GM10847 (cell line): ENCODE results near the gene UFC1.
A peak's percentile ranks its signal among the peaks of the same experiment; 100 is the strongest.

Experiments used
- POLR2A ChIP-seq: IDR thresholded peaks from 2 replicates; pipeline ENCODE4 v1.6.1; 2011; ENCODE audit not compliant: insufficient read length; ENCODE audit errors: extremely low read depth

UFC1 gene

DNA sequence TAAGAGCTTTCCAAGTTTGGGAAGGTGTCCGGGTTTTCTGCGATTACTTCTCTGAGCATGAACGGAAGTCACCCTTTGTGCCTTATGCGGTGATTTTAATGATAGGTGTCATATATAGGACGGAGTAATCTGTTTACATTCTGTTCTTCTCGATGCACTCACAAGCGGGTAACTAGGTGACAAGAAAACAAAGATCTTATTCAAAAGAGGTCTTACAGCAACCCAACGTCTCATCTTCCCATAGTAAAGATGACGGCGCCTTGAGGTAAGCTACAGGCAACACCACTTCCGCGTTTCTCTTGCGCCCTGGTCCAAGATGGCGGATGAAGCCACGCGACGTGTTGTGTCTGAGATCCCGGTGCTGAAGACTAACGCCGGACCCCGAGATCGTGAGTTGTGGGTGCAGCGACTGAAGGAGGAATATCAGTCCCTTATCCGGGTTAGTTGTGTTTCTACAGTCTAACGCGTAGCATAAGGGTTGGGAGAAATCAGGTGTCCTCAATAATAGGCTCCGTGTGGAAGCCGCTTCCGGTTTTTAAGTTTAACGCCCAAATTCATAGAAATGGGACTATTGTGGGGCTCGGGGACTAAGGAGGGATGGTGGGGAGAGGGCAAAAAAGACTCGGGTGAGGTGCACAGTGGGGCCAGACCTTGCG lies at the start of gene UFC1:
TSS of gene UFC1 (plus strand) at position 297 of the 656 bp plus-strand sequence. CDS start at position 317, 20 bp downstream.
- peak; percentile 83 for TF ChIP-seq POLR2A

DNA sequence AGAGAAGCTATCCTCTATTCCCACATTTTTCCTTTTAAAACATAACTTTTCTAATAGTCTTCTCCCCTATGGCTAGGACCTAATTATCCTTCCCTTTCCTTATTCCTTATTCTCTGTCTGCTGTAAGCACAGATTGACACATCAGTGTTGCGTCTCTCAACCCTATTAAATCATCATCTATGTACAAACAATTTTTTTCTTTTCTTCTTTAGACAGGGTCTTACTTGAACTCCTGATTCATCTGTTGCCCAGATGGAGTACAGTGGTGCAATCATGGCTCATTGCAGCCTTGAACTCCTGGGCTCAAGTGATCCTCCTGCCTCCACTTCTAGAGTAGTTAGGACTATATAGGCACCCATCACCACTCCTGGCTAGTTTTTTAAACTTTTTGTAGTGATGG lies 47.3 kb upstream of the UFC1 start:
- no peak for TF ChIP-seq POLR2A

DNA sequence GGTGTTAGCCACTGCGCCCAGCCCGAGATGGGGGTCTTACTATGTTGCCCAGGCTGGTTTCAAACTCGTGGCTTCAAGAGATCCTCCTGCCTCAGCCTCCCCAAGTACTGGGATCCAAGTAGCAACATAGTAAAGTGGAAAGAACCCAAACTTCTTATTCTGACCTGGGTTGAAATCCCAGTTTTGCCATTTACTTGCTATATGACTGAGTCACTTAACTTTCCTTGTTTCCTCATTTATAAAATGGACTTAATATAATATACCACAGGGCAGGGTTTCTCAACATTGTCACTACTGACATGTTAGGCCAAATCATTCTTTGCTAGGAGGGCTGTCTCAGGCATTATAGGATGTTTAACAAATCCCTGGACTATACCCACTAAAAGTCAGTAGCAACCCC lies 42.7 kb upstream of the UFC1 start:
- no peak for TF ChIP-seq POLR2A

DNA sequence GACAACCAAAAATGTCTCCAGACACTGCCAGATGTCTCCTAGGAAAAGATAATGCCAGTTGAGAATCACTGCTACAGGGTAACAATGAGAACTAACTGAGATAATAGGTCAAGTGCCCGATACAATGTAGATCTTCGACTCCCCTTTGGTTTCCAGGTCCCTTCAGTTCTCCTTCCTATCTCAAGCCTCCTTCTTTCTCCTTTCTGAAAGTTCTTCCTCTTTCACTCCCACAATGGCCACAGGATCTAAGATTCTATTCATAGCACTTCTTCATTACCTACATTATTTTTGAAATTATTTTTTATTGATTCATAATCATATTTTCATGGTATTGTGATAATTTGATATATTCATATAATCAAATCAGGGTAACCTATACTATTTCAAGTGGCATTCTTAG lies 42.3 kb upstream of the UFC1 start:
- TF ChIP-seq POLR2A, result no peak

DNA sequence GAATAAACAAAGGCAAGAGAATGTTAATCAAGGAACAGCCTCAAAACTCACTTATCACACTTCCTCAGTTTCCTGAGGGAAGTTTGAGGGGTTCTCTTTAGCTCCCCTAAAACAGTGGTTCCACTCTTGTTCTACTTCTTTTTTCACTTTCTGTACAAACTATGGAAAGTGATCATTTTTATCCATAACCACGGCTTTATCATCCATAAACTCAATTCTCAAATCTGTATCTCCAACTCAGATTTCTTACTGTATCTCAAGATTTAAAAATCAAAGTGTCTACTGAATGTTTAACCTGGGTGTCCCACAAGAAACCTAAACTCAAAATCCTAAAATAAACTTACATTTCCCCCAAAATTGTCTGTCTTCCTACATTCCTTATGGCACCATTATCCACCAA lies 39.9 kb upstream of the UFC1 start:
- no peak for TF ChIP-seq POLR2A

DNA sequence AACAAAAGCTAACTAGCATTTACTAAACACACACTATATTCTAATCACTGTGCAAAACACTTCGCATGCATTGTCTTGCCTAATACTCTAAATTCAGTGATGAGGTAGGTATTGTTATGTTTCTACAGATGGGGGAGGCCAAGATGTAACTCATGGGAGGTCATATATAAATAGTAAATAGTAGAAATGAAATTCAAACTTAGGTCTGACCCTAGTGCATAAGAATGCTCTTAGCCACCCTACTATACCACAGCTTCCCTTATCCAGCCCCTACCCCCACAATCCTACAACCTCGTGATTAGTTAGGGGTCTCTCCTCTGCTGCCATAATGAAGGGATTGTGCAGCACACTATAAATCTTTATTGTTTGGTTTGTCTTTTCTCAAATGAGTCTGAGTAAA lies 39.2 kb upstream of the UFC1 start:
- no peak for TF ChIP-seq POLR2A

DNA sequence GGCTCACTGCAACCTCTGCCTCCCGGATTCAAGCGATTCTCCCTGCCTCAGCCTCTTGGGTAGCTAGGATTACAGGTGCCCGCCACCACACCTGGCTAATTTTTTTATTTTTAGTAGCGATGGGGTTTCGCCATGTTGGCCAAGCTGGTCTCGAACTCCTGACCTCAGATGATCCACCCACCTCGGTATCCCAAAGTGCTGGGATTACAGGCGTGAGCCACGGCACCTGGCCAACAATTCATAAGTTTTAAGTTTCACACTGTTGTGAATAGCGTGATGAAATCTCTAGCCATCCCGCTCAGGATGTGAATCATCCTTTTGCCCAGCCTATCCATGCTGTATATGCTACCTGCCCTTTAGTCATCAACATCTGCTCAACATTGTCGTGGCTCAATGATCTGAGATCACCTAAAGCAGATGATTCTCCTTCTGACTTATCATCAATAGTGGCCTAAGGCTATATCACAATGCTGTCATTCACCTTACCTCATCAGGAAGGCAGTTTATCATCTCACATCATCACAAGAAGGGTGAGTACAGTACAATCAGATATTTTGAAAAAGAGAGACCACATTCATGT lies 38.6 kb upstream of the UFC1 start:
- no peak for TF ChIP-seq POLR2A

DNA sequence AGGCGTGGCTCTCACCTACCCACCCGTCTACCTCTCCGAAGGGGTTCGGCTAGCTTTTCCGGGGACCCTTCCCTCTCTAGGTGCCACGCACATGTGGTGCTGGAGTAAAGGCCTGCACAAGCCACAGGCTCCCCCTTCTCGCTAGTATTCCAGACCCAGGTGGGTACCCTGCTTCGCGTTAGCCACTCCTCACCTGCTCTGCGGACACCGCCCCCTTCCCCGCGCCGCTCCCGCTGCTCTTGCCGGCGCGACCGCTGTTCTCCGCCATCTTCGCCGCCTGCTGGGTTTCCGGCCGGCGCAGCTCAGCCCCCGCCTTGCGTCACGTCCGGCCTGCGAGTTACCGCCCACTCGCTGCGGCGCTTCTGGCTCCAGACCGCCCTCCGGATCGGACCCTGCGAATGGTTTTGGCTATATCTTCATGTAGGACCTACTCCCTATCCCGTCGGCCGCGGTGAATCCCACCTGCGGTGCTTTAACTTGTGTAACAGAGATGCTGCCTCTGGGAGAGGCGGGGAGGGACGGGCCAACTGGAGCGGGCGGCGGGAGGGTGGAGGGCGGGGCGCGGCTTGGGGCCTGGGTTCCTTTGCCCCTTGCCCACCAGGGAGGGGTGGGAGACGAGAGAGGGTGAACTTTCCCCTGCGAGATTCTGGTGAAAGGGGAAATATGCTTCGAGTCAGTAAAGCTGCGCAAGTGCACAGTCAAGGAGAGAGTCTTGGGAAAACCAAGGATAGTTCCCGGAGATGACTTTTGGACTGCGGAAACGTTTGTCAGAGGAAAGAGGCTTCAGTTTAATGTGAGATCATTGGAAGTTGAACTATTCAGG lies 35.8 kb upstream of the UFC1 start, which contains the start of the genes NIT1 and PFDN2:
TSS of gene NIT1 (plus strand) at position 347 of the 823 bp plus-strand sequence. CDS start at position 419, 72 bp downstream.
TSS of gene PFDN2 (minus strand) at position 279 of the 823 bp plus-strand sequence. CDS start at position 268, 11 bp downstream.
- TF ChIP-seq POLR2A, result peak; percentile 87

DNA sequence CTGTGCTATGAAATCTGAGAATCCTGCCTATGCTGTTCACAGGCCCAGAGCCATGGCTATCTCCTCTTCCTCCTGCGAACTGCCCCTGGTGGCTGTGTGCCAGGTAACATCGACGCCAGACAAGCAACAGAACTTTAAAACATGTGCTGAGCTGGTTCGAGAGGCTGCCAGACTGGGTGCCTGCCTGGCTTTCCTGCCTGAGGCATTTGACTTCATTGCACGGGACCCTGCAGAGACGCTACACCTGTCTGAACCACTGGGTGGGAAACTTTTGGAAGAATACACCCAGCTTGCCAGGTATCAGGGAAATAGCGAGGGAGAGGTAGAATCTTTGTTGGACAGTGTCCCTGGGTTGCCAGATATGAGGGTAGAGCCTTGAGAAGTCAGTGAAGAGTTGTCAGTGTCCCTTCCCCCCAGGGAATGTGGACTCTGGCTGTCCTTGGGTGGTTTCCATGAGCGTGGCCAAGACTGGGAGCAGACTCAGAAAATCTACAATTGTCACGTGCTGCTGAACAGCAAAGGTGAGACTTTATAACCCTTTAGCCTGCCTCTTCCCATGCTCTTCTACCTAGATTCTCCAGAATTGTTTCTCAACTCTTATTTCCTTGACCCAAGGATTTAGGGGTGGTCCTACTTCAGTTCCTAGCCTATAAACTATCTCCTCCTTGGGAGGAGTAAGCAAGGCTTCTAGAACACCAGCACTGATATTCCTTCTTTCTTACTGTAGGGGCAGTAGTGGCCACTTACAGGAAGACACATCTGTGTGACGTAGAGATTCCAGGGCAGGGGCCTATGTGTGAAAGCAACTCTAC lies 34.5 kb upstream of the UFC1 start:
- TF ChIP-seq POLR2A, result no peak

DNA sequence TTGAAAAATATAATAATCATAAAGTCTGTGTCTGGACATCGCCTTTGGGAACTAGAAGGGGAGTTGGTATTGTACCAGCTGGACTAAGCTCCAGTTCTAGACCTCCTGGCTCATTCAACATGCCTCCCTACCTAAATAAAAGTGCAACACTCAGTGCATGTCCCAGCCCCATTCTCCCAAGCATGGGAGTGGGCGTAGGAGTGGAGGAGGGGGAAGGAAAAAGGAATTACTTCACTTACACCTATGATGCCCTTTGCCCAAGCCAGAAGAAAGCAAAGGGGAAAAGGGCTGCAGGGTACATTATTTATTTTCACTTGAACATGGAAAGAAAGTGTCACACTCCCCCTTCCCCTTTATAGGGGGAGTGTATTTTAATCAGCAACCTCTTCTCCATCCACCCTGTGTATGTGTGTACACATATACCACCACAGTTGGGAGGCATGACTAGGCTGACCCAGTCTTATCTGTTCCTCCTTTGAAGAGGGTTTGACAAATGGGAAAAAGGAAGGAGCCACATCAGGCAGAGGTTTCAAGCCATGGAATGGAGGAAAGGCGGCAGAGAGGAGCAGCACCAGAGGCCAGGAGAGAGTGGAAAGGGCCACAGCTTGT lies 32.6 kb upstream of the UFC1 start:
- TF ChIP-seq POLR2A, result no peak

DNA sequence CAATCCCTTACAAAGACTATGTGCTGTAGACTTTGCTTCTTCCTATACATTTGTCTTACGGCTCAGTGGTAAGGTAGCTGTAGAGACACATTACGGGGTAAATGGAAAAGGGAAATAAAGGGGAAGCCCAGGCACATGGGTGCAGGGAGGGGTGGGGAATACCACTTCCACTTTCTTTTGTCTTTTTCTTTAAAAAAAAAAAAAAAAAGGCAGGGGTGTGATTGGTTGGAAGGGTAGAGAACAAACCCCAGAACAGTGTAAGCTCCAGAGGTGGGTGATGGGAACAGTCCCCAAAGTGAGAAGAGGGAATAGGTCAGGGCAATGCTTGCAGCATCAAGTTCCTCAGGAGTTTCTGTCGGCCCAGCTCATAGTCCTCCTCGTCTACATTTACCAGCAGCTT lies 31.9 kb upstream of the UFC1 start:
- no peak for TF ChIP-seq POLR2A

DNA sequence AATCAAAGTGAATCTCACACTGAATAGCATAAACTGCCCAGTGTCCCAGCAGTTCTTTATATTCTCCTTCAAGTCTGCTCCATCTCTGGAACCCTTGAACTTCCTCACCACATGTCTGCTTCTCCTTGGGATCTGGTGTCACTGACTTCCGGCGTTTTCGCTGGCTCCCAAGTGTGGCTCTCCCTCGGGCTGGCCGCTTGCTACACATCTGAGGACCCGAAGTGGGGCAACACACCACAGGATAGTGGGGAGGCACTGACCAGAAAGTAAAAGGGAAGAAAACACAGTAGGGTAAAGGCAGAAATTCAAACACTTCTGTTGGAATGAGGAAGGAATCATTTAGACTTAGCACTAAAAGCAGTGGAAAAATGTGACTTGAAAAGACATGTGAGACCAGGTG lies 30.8 kb upstream of the UFC1 start:
- no peak for TF ChIP-seq POLR2A

DNA sequence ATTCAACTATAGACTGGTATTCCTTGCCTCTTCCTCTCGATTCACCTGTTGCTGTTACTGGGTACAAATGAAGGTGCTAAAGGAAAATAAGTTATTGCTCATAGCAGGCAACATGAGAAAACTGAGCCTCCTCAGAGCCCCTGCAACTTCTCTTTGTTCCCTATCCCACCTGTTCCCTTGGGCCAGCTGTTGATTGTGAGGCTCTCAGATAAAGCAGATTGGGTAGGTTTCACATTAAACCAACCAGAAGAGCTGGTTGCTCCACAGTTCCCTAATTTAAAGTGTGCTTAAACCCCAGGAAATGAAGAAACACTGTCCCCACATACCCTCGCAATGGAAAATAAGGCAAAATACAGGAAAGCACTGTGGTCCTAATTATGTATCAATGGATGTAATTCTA lies 26.1 kb upstream of the UFC1 start:
- no peak for TF ChIP-seq POLR2A

DNA sequence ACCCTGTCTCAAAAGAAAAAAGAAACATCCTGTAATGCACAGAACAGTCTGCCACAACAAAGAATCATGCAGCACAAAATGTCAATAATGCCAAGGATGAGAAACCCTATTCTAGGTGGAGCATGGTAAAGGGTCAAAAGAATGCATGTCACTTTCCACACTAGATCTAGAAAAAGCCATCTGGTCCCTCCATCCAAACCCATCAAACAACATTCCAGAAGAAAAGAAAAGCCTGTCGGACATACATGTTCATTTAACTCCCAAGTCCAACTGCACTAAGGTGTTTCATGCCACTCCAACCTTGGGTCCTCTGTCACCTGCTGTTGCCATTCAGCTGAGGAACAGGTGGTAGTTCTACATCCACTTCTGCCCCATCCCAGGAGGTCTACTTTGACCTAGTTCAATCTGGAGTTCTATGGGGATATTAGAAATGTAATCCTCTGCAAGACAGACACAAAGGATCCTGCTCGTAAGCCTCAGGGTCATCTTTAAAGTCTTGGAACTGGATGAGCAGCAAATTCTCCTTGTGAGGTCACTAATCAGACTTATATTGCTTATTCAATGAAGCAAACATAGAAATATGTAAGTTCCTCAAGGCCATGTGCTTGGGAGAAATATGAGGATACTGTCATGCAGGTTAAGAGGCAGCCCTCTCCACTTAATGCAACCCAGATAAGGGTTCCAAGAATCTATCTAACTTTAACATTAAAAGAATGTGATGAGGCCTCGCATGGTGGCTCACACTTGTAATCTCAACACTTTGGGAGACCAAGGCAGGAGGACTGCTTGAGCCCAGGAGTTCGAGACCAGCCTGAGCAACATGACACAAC lies 25.0 kb upstream of the UFC1 start:
- TF ChIP-seq POLR2A, result no peak

DNA sequence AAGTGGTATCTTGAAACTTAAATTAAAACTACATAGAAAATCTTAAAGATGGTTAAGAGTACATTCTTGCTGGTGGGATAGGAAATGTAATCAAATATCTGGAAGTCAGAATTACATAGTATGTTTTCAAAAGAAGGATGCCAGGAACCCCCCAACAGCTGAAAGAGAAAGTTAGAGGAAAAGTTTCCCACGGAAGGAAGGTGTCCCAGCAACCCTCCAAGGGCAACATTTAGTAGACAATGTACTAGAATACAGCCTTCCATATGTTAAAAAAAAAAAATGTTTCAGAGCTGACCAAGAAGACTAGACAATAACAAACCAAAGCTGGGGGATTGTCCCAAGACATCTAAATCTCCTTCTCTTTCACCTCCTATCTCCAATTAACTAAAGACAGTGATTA lies 23.5 kb upstream of the UFC1 start:
- TF ChIP-seq POLR2A, result no peak
